HEK293T (cell line): Measurements from ENCODE around the gene KRTAP10-12.

Experiments
- ELF4 ChIP-seq: fragments of 450-650 bp; IDR thresholded peaks from 2 replicates; pipeline ENCODE4 v1.6.1; 2017; ENCODE audit warnings: antibody characterized with exemption
- FOXA1 ChIP-seq: fragments of 450-650 bp; IDR thresholded peaks from 2 replicates; pipeline ENCODE4 v1.6.1; 2016; ENCODE audit warnings: mild to moderate bottlenecking
- FOXK2 ChIP-seq: fragments of 450-650 bp; IDR thresholded peaks from 2 replicates; pipeline ENCODE4 v1.6.1; 2016; ENCODE audit warnings: mild to moderate bottlenecking
- FOXM1 ChIP-seq: fragments of 450-650 bp; IDR thresholded peaks from 2 replicates; pipeline ENCODE4 v1.6.1; 2017; ENCODE audit warnings: mild to moderate bottlenecking, borderline replicate concordance
- HDGF ChIP-seq: fragments of 450-650 bp; IDR thresholded peaks from 2 replicates; pipeline ENCODE4 v1.6.1; 2017; ENCODE audit warnings: antibody characterized with exemption, borderline replicate concordance
- L3MBTL2 ChIP-seq: fragments of 450-650 bp; conservative IDR thresholded peaks from 2 replicates; pipeline ENCODE4 v1.6.1; 2016; ENCODE audit warnings: mild to moderate bottlenecking
- NFRKB ChIP-seq: fragments of 450-650 bp; IDR thresholded peaks from 2 replicates; pipeline ENCODE4 v1.6.1; 2016; ENCODE audit warnings: mild to moderate bottlenecking, moderate library complexity
- PKNOX1 ChIP-seq: fragments of 450-650 bp; IDR thresholded peaks from 2 replicates; pipeline ENCODE4 v1.6.1; 2016
- SUZ12 ChIP-seq: fragments of 450-650 bp; IDR thresholded peaks from 2 replicates; pipeline ENCODE4 v1.6.1; 2016; ENCODE audit warnings: mild to moderate bottlenecking

GRCh38 chr21:44700101-44701022 is 3.4 kb downstream of the KRTAP10-12 start:
- TF ChIP-seq L3MBTL2: no peak
- no peak for TF ChIP-seq FOXM1
- TF ChIP-seq FOXK2: no peak
- TF ChIP-seq FOXA1: no peak
- TF ChIP-seq NFRKB: no peak
- TF ChIP-seq PKNOX1: no peak
- no peak for TF ChIP-seq HDGF
- TF ChIP-seq SUZ12: no peak
- no peak for TF ChIP-seq ELF4
